GM13976 (cell line): ENCODE results near the gene KLF5.

Experiments
- DNase-seq: peaks from one replicate; pipeline ENCODE4 v3.0.0; 2012; ENCODE audit warnings: low spot score
- in situ Hi-C: fragments of 300-500 bp; cut with MboI; formaldehyde crosslinking; loops from one replicate; pipeline ENCODE4 v1.12.0; 2022; ENCODE audit warnings: low sequenced_read_pairs, mixed read lengths, inconsistent platforms; ENCODE audit not compliant: unreplicated experiment
- TF ChIP-seq, protein P1 (sequence below): IDR thresholded peaks from 2 replicates; pipeline ENCODE4 v1.5.1; 2012; ENCODE audit warnings: borderline replicate concordance, mild to moderate bottlenecking; ENCODE audit not compliant: insufficient read depth; ENCODE audit errors: extremely low read depth, missing control alignments, control extremely low read depth

KLF5 gene

GRCh38 chr13:73119612-73120011, 60.8 kb downstream of the KLF5 start:
- TF ChIP-seq, protein P1, sequence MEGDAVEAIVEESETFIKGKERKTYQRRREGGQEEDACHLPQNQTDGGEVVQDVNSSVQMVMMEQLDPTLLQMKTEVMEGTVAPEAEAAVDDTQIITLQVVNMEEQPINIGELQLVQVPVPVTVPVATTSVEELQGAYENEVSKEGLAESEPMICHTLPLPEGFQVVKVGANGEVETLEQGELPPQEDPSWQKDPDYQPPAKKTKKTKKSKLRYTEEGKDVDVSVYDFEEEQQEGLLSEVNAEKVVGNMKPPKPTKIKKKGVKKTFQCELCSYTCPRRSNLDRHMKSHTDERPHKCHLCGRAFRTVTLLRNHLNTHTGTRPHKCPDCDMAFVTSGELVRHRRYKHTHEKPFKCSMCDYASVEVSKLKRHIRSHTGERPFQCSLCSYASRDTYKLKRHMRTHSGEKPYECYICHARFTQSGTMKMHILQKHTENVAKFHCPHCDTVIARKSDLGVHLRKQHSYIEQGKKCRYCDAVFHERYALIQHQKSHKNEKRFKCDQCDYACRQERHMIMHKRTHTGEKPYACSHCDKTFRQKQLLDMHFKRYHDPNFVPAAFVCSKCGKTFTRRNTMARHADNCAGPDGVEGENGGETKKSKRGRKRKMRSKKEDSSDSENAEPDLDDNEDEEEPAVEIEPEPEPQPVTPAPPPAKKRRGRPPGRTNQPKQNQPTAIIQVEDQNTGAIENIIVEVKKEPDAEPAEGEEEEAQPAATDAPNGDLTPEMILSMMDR = no peak
- DNase-seq = no peak
- in situ Hi-C loops = no loop called here
